Posterior vena cava (tissue), 2 donors: ENCODE data around the gene IRGC. TPM values are rescaled to one million over a fixed set of nuclear protein-coding genes. Genes with fewer than 3 reads are reported as not detected.

ENCODE experiments used
- DNase-seq: peaks from one replicate; pipeline ENCODE4 v3.0.0-alpha.2; 2020; ENCODE audit warnings: low spot score
- intact Hi-C, 2 donors: fragments of 100-400 bp; cut with DNase I; formaldehyde crosslinking; loops; one replicate each; pipeline versions ENCODE4 v1.14.1 to v1.14.2; 2022 to 2023
- total RNA-seq, 2 donors: library from RNA; stranded (reverse); fragmentation: NEBNext Ultra II Directional; extraction: Animal tissue kit (Norgen Biotek cat#: 25700); gene quantifications; one replicate each; pipeline ENCODE4 v1.2.1, GENCODE V29; 2021
- donor health status: DM: yes; HTN: yes; CAD: no.
- donor health status: DM: yes; HTN: yes; CAD: no.

IRGC gene
- total RNA-seq, 2 donors from 2014 or later = not detected

DNA sequence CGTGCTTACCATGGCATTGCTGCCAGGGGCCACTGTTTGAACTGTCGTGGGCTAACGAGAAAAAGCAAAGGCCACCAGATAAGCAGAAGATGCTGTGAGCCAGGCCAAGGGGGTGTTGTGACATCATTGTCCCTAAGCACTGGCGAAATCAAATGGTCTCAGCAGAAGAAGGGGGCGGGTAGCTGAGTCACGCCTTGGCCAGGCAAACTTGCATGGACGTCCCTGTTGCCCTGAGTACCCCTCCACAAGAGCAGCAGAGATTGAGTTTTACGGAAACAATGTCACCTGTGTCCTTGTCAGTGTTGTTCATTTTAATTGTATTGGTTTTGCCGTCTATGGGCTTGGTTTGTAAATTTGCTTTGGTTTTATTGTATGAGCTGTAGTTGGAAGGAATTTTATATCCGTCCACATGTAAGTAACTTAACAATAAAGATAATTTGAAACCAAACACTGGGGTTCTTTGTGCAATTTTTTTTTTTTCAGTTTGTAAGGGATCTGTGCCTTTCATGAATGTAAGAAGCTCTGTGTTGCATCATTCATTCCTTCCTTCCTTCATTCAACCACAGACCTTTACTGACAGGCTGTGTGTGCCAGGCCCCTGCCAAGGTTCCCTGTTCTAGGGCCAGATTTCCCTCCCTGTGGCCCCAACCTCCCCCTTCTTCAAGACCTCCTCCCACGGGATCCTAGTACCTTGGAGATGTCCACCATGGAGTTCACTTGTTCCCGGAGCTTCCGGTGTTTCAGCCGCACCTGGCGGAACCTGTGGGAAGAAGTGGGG is 52.6 kb downstream of the IRGC start:
- intact Hi-C loops = no loop called here
- DNase-seq = peak; percentile 91

- no peak for DNase-seq
- intact Hi-C loops = no loop called here
Measured at GRCh38 chr19:43769256-43769655, 53.4 kb downstream of the IRGC start.

Other genes starting within 250 kb of the IRGC start
- 1 to 10 TPM; 7.1 to 8.7 TPM for gene PHLDB3, start 211.3 kb upstream of the IRGC start, total RNA-seq
- 10 to 100 TPM; 19.8 to 27.9 TPM for gene ETHE1, start 188.9 kb upstream of the IRGC start, total RNA-seq
- gene ZNF575, start 182.9 kb upstream of the IRGC start, total RNA-seq = 1 to 10 TPM; 2.1 to 3.4 TPM
- 10 to 100 TPM; 13.7 to 14.2 TPM for gene XRCC1, start 140.5 kb upstream of the IRGC start, total RNA-seq
- 10 to 100 TPM in 1 of 2 donors, 1 to 10 TPM in 1; 9.1 to 12.8 TPM for gene PINLYP, start 140.3 kb upstream of the IRGC start, total RNA-seq
- 10 to 100 TPM; 19.2 to 21.0 TPM for gene IRGQ, start 119.9 kb upstream of the IRGC start, total RNA-seq
- 10 to 100 TPM in 1 of 2 donors, 1 to 10 TPM in 1; 8.9 to 13.2 TPM for gene ZNF576, start 119.5 kb upstream of the IRGC start, total RNA-seq
- gene SRRM5, start 104.0 kb upstream of the IRGC start, total RNA-seq = under 1 TPM; 0.23 to 0.38 TPM
- gene ZNF428, start 96.4 kb upstream of the IRGC start, total RNA-seq = 10 to 100 TPM; 22.9 to 29.2 TPM
- gene CADM4, start 76.2 kb upstream of the IRGC start, total RNA-seq = 1 to 10 TPM; 3.3 to 4.0 TPM
- 10 to 100 TPM; 35.2 to 45.4 TPM for gene PLAUR, start 45.9 kb upstream of the IRGC start, total RNA-seq
- gene SMG9, start 38.9 kb downstream of the IRGC start, total RNA-seq = 10 to 100 TPM; 35.3 to 40.4 TPM
- 1 to 10 TPM; 4.0 to 5.8 TPM for gene KCNN4, start 64.9 kb downstream of the IRGC start, total RNA-seq
- 1 to 10 TPM; 2.5 to 4.0 TPM for gene LYPD5, start 86.4 kb downstream of the IRGC start, total RNA-seq
- gene ZNF283, start 111.2 kb downstream of the IRGC start, total RNA-seq = 1 to 10 TPM; 9.7 to 9.8 TPM
- gene ZNF404, start 167.9 kb downstream of the IRGC start, total RNA-seq = 1 to 10 TPM; 2.1 to 3.4 TPM
- gene ZNF45, start 219.2 kb downstream of the IRGC start, total RNA-seq = 10 to 100 TPM; 11.5 to 14.4 TPM
- gene ZNF221, start 235.2 kb downstream of the IRGC start, total RNA-seq = 1 to 10 TPM; 4.4 to 7.4 TPM